Smooth muscle cell (in vitro differentiated cells): ENCODE data around the gene TANC1. TPM values are rescaled to one million over a fixed set of nuclear protein-coding genes. Genes with fewer than 3 reads are reported as not detected.

Experiments
- DNase-seq: peaks from one replicate; lab custom pipeline; 2025; ENCODE audit not compliant: unreplicated experiment; lab: John Stamatoyannopoulos, UW
- H2AFZ ChIP-seq: fragments of 200-600 bp; sonication (generic); 2 replicates; pipeline ENCODE4 v1.6.0; 2016; ENCODE audit warnings: antibody characterized with exemption, low read depth, mild to moderate bottlenecking
- H3F3A ChIP-seq: fragments of 200-600 bp; sonication (generic); 2 replicates; pipeline ENCODE4 v1.6.0; 2017; ENCODE audit warnings: antibody characterized with exemption, low read depth
- H3K27ac ChIP-seq: fragments of 200-600 bp; sonication (generic); 2 replicates; pipeline ENCODE4 v1.5.1; 2016; ENCODE audit warnings: low read depth, mild to moderate bottlenecking
- H3K27me3 ChIP-seq: fragments of 200-600 bp; sonication (generic); 2 replicates; pipeline ENCODE4 v1.6.1; 2016; ENCODE audit warnings: low read depth, mild to moderate bottlenecking
- H3K36me3 ChIP-seq: fragments of 200-600 bp; sonication (generic); 2 replicates; pipeline ENCODE4 v1.5.1; 2016; ENCODE audit warnings: low read depth
- H3K4me1 ChIP-seq: fragments of 200-600 bp; sonication (generic); 2 replicates; pipeline ENCODE4 v1.5.1; 2016; ENCODE audit warnings: low read depth
- H3K4me2 ChIP-seq: fragments of 200-600 bp; sonication (generic); 2 replicates; pipeline ENCODE4 v1.6.0; 2016; ENCODE audit warnings: mild to moderate bottlenecking
- H3K4me3 ChIP-seq: fragments of 200-600 bp; sonication (generic); 2 replicates; pipeline ENCODE4 v1.5.1; 2016; ENCODE audit warnings: mild to moderate bottlenecking
- H3K79me2 ChIP-seq: fragments of 200-600 bp; sonication (generic); 2 replicates; pipeline ENCODE4 v1.6.0; 2016; ENCODE audit warnings: low read depth, mild to moderate bottlenecking
- H3K9ac ChIP-seq: fragments of 200-600 bp; sonication (generic); 2 replicates; pipeline ENCODE4 v1.6.0; 2016; ENCODE audit warnings: low read depth
- H3K9me3 ChIP-seq: fragments of 200-600 bp; sonication (generic); replicated peaks from 2 replicates; pipeline ENCODE4 v1.5.1; 2016; ENCODE audit warnings: low read depth
- H4K20me1 ChIP-seq: fragments of 200-600 bp; sonication (generic); 2 replicates; pipeline ENCODE4 v1.6.0; 2016; ENCODE audit warnings: low read depth
- CTCF ChIP-seq: fragments of 200-600 bp; sonication (generic); IDR thresholded peaks from 2 replicates; pipeline ENCODE4 v1.5.1; 2017; ENCODE audit warnings: borderline replicate concordance, mild to moderate bottlenecking, antibody characterized with exemption; ENCODE audit not compliant: insufficient read depth, poor library complexity, severe bottlenecking
- WGBS: methylation state at CpG from one replicate; pipeline ENCODE4 v1.1.7; 2016; ENCODE audit warnings: low lambda C conversion rate; 5-methylcytosine and 5-hydroxymethylcytosine counted together
- polyA plus RNA-seq: library from polyadenylated mRNA; unstranded; fragments of >200 nt; fragmentation: Nextera tagmentation; extraction: Ambion mirVana; gene quantifications from 2 replicates; pipeline ENCODE4 v1.2.1, GENCODE V29; 2016
- total RNA-seq: library from RNA; depleted of rRNA; stranded (reverse); fragments of >200 nt; gene quantifications from 2 replicates; pipeline ENCODE4 v1.2.3, GENCODE V29; 2014

TANC1 gene
- total and polyA plus RNA-seq, 2 experiments from 2014 or later, result 9.1 to 30.8 TPM

- H3K9ac ChIP-seq, result peak overlapping the region; percentile 35
- DNase-seq, result no peak
- no peaks in the 10 kb centered on the region for H3K36me3 ChIP-seq
- H3K79me2 ChIP-seq, result peaks cover 12% of the 10 kb centered on the region
- no peak overlapping the region for H3K4me3 ChIP-seq
- no peak overlapping the region for H2AFZ ChIP-seq
- no peaks in the 10 kb centered on the region for H3K9me3 ChIP-seq
- H4K20me1 ChIP-seq, result peaks cover 11% of the 10 kb centered on the region
- TF ChIP-seq CTCF, result no peak
- peak overlapping the region; percentile 77 for H3K4me2 ChIP-seq
- H3K4me1 ChIP-seq, result peaks cover 19% of the 10 kb centered on the region
- no peaks in the 10 kb centered on the region for H3K27me3 ChIP-seq
- peaks cover 2% of the 10 kb centered on the region for H3F3A ChIP-seq
- 59% methylated on average over 11 of the region's 11 CpGs for WGBS
- peak overlapping the region; percentile 85 for H3K27ac ChIP-seq
Observed at GRCh38 chr2:159090514-159091201, 122.2 kb downstream of the TANC1 start.

- no peak for TF ChIP-seq CTCF
- Histone ChIP-seq H3K27ac (peak overlapping the region; percentile 85), H3K27me3 (no peaks in the 10 kb centered on the region), H3K79me2 (peaks cover 12% of the 10 kb centered on the region), H3K4me1 (peaks cover 19% of the 10 kb centered on the region), H3K9ac (peak overlapping the region; percentile 35), H3K36me3 (no peaks in the 10 kb centered on the region), H3K4me2 (peak overlapping the region; percentile 77), H2AFZ (no peak overlapping the region), H3F3A (no peaks in the 10 kb centered on the region), H4K20me1 (peaks cover 4% of the 10 kb centered on the region), H3K9me3 (no peaks in the 10 kb centered on the region), H3K4me3 (no peak overlapping the region)
- no peak for DNase-seq
- 11% methylated on average over 2 of the region's 2 CpGs for WGBS
Observed at GRCh38 chr2:159091381-159091780, 122.9 kb downstream of the TANC1 start.

- Histone ChIP-seq H3K9ac (peak overlapping the region; percentile 11), H3K27ac (peak overlapping the region; percentile 85), H2AFZ (no peak overlapping the region), H4K20me1 (peaks cover 4% of the 10 kb centered on the region), H3F3A (no peaks in the 10 kb centered on the region), H3K4me1 (peaks cover 19% of the 10 kb centered on the region), H3K4me3 (no peak overlapping the region), H3K9me3 (no peaks in the 10 kb centered on the region), H3K4me2 (peak overlapping the region; percentile 77), H3K79me2 (peaks cover 12% of the 10 kb centered on the region), H3K27me3 (no peaks in the 10 kb centered on the region), H3K36me3 (no peaks in the 10 kb centered on the region)
- TF ChIP-seq CTCF, result no peak
- 69% methylated on average over 4 of the region's 4 CpGs for WGBS
- no peak for DNase-seq
Observed at GRCh38 chr2:159091976-159092375, 123.5 kb downstream of the TANC1 start.

DNA sequence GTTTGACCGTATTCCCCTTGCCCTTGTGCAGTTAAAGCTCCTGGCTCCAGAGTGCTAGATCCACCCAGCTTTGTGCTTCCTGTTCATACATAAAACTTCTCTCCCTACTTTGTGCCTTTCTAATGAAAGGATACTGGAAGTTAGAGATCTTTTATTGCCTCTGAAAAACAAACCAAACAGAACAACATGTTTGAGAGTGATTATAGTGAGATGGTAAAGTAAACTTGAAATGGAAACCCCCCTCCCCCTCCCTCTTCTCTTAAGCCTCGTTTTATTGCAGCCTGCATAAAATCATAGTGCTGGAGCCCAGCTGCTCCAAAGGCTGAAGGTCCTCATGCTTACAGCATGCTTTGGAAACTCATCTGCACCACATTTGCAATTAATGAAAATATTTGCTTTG, 125.1 kb downstream of the TANC1 start:
- DNase-seq, result no peak
- H3K27me3 ChIP-seq, result no peaks in the 10 kb centered on the region
- WGBS, result 21% methylated on average over 2 of the region's 2 CpGs
- H3K4me2 ChIP-seq, result peak overlapping the region; percentile 3
- peak overlapping the region; percentile 59 for H3K27ac ChIP-seq
- H3K4me3 ChIP-seq, result no peak overlapping the region
- H3K4me1 ChIP-seq, result peaks cover 19% of the 10 kb centered on the region
- no peaks in the 10 kb centered on the region for H3K9me3 ChIP-seq
- H3F3A ChIP-seq, result no peaks in the 10 kb centered on the region
- H3K36me3 ChIP-seq, result no peaks in the 10 kb centered on the region
- H3K79me2 ChIP-seq, result peaks cover 5% of the 10 kb centered on the region
- peaks cover 4% of the 10 kb centered on the region for H4K20me1 ChIP-seq
- H2AFZ ChIP-seq, result no peak overlapping the region
- no peak for TF ChIP-seq CTCF
- H3K9ac ChIP-seq, result no peak overlapping the region
